ENCODE data around the gene VAX1. TPM values are rescaled to one million over a fixed set of nuclear protein-coding genes. Genes with fewer than 3 reads are reported as not detected.

The VAX1 gene
- total RNA-seq, 1 experiment from 2014 or later: not detected

DNA sequence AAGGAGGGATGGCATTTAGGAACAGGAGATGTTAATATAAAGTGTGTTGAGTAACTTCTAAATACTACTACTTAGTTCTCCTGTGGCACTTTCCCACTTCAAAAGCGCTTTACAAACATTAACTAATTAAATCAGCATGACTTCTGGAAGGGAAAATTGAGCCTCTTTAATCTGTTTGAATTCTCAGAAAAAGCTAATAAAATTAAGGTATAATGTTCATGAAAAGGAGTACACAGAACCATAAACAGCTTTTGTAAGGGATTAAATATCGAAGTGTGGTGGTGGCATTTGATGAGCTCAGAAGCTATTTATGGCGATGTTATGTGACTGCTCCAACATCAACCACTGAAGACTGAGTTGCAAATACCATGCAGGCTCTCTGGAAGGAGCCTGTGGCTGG is 10.2 kb upstream of the VAX1 start:
- H3K9me2 ChIP-seq (ENCODE audit: insufficient read depth): no peaks in the 10 kb centered on the region
- H3K4me2 ChIP-seq (ENCODE audit: low read length): no peak overlapping the region
- TF ChIP-seq TCF7L2 (IDR thresholded peaks at IDR 0.05; ENCODE audit: borderline replicate concordance, extremely low read depth, insufficient read depth, insufficient read length): no peak
- no peak for TF ChIP-seq EZH2 (IDR thresholded peaks at IDR 0.05)
- TF ChIP-seq POLR2AphosphoS5 (IDR thresholded peaks at IDR 0.05; ENCODE audit: low read depth, low read length): no peak
- TF ChIP-seq CBX3 (IDR thresholded peaks at IDR 0.05; ENCODE audit: low read depth): no peak
- no peak for TF ChIP-seq ZFX (IDR thresholded peaks at IDR 0.05)
- no peak for TF ChIP-seq RAD21 (IDR thresholded peaks at IDR 0.05; ENCODE audit: low read depth)
- TF ChIP-seq, protein P1, sequence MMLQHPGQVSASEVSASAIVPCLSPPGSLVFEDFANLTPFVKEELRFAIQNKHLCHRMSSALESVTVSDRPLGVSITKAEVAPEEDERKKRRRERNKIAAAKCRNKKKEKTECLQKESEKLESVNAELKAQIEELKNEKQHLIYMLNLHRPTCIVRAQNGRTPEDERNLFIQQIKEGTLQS (IDR thresholded peaks at IDR 0.05): no peak
- TF ChIP-seq SIN3A (IDR thresholded peaks at IDR 0.05; ENCODE audit: low read depth): no peak
- CTCF ChIA-PET: no interaction called here
- RAD21 ChIA-PET (ENCODE audit: low non-redundant PET in 1 of 2, low total read pairs in 2 of 2, uncharacterized antibody in 2 of 2, unreplicated experiment in 2 of 2): no interaction called here
- POLR2A ChIA-PET: no interaction called here
- no peaks in the 10 kb centered on the region for H3K36me3 ChIP-seq (ENCODE audit: control insufficient read depth in 1 of 2, insufficient read depth in 2 of 2, low read length in 2 of 2)
- intact Hi-C loops (cut with micrococcal nuclease): no loop called here
- H3K9me3 ChIP-seq (ENCODE audit: control insufficient read depth in 1 of 2, insufficient read depth in 1 of 2, low read depth in 1 of 2, low read length in 2 of 2): no peaks in the 10 kb centered on the region
- H3K4me1 ChIP-seq (ENCODE audit: control insufficient read depth in 1 of 2, insufficient read depth in 2 of 2, low read length in 2 of 2): no peaks in the 10 kb centered on the region
- no peak overlapping the region for H3K9ac ChIP-seq (ENCODE audit: low read length)
- peaks cover 44% of the 10 kb centered on the region for H3K27me3 ChIP-seq (ENCODE audit: insufficient read depth, low read length)
- no peaks in the 10 kb centered on the region for H4K20me1 ChIP-seq (ENCODE audit: insufficient read depth)
- no peak overlapping the region for H2AFZ ChIP-seq (ENCODE audit: low read depth, low read length, poor library complexity, severe bottlenecking)
- no peak overlapping the region for H3K4me3 ChIP-seq (replicated peaks in 1 of 2; ENCODE audit: low read depth in 1 of 2, low read length in 2 of 2)
- DNase-seq (ENCODE audit: low read depth, low spot score) (no peak), ATAC-seq (no peak)
- no TSS peak for BruUV-seq (replicated peaks)
- H3K27ac ChIP-seq (ENCODE audit: low read depth, low read length): no peak overlapping the region
- H3K79me2 ChIP-seq (ENCODE audit: insufficient read depth, low read length): no peaks in the 10 kb centered on the region

DNA sequence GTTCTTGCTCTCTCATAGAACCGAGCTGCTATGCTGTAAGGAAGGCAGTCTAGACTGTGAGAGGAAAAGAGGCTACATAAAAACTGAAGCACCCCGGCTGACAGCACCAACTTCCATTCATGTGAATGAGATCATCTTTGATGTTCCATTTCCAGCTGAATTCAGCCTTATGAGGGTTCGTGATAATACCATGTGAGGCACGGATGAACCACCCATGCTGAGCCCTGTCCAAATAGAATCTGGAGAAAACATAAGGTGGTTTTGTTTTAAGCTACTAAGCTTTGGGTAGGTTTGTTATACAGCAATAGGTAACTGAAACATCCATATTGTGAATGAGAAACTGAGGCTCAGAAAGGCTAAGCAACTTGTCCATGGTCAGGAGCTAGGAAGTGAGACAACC is 6.9 kb upstream of the VAX1 start:
- ChIA-PET CTCF (interaction anchor here (0.6 to 1.1 kb wide), 3 partner anchors 23 to 30 kb away, joined by 3 to 4 read pairs (median 4); no protein-coding TSS in a partner anchor), RAD21 (ENCODE audit: low non-redundant PET in 1 of 2, low total read pairs in 2 of 2, uncharacterized antibody in 2 of 2, unreplicated experiment in 2 of 2) (no interaction called here), POLR2A (no interaction called here)
- no TSS peak for BruUV-seq (replicated peaks)
- Histone ChIP-seq H3K4me3 (replicated peaks in 1 of 2; ENCODE audit: low read depth in 1 of 2, low read length in 2 of 2) (no peak overlapping the region), H3K4me2 (ENCODE audit: low read length) (no peak overlapping the region), H3K36me3 (ENCODE audit: control insufficient read depth in 1 of 2, insufficient read depth in 2 of 2, low read length in 2 of 2) (no peaks in the 10 kb centered on the region), H3K79me2 (ENCODE audit: insufficient read depth, low read length) (no peaks in the 10 kb centered on the region), H3K4me1 (ENCODE audit: control insufficient read depth in 1 of 2, insufficient read depth in 2 of 2, low read length in 2 of 2) (no peaks in the 10 kb centered on the region), H3K9ac (ENCODE audit: low read length) (no peak overlapping the region), H3K27me3 (ENCODE audit: insufficient read depth, low read length) (peaks cover 56% of the 10 kb centered on the region), H4K20me1 (ENCODE audit: insufficient read depth) (no peaks in the 10 kb centered on the region), H3K9me3 (ENCODE audit: control insufficient read depth in 1 of 2, insufficient read depth in 1 of 2, low read depth in 1 of 2, low read length in 2 of 2) (no peaks in the 10 kb centered on the region), H3K9me2 (ENCODE audit: insufficient read depth) (no peaks in the 10 kb centered on the region), H3K27ac (ENCODE audit: low read depth, low read length) (no peak overlapping the region), H2AFZ (ENCODE audit: low read depth, low read length, poor library complexity, severe bottlenecking) (no peak overlapping the region)
- DNase-seq (ENCODE audit: low read depth, low spot score) (no peak), ATAC-seq (no peak)
- intact Hi-C loops (cut with micrococcal nuclease): no loop called here
- TF ChIP-seq, protein P2, sequence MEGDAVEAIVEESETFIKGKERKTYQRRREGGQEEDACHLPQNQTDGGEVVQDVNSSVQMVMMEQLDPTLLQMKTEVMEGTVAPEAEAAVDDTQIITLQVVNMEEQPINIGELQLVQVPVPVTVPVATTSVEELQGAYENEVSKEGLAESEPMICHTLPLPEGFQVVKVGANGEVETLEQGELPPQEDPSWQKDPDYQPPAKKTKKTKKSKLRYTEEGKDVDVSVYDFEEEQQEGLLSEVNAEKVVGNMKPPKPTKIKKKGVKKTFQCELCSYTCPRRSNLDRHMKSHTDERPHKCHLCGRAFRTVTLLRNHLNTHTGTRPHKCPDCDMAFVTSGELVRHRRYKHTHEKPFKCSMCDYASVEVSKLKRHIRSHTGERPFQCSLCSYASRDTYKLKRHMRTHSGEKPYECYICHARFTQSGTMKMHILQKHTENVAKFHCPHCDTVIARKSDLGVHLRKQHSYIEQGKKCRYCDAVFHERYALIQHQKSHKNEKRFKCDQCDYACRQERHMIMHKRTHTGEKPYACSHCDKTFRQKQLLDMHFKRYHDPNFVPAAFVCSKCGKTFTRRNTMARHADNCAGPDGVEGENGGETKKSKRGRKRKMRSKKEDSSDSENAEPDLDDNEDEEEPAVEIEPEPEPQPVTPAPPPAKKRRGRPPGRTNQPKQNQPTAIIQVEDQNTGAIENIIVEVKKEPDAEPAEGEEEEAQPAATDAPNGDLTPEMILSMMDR (IDR thresholded peaks at IDR 0.05 in 2 of 3, conservative IDR thresholded peaks at IDR 0.05 in 1 of 3; ENCODE audit: borderline replicate concordance in 1 of 3, insufficient read depth in 1 of 3, low read depth in 2 of 3, low read length in 2 of 3): no peak
- TF ChIP-seq YY1 (IDR thresholded peaks at IDR 0.05; ENCODE audit: extremely low read depth, insufficient replicate concordance, low read depth, low read length): no peak
- no peak for TF ChIP-seq POLR2A (IDR thresholded peaks at IDR 0.05; ENCODE audit: borderline replicate concordance, extremely low read depth, insufficient read depth, insufficient read length)
- no peak for TF ChIP-seq RAD21 (IDR thresholded peaks at IDR 0.05; ENCODE audit: low read depth)
- TF ChIP-seq EGR1 (IDR thresholded peaks at IDR 0.05; ENCODE audit: low read depth): no peak
- TF ChIP-seq, protein P3, sequence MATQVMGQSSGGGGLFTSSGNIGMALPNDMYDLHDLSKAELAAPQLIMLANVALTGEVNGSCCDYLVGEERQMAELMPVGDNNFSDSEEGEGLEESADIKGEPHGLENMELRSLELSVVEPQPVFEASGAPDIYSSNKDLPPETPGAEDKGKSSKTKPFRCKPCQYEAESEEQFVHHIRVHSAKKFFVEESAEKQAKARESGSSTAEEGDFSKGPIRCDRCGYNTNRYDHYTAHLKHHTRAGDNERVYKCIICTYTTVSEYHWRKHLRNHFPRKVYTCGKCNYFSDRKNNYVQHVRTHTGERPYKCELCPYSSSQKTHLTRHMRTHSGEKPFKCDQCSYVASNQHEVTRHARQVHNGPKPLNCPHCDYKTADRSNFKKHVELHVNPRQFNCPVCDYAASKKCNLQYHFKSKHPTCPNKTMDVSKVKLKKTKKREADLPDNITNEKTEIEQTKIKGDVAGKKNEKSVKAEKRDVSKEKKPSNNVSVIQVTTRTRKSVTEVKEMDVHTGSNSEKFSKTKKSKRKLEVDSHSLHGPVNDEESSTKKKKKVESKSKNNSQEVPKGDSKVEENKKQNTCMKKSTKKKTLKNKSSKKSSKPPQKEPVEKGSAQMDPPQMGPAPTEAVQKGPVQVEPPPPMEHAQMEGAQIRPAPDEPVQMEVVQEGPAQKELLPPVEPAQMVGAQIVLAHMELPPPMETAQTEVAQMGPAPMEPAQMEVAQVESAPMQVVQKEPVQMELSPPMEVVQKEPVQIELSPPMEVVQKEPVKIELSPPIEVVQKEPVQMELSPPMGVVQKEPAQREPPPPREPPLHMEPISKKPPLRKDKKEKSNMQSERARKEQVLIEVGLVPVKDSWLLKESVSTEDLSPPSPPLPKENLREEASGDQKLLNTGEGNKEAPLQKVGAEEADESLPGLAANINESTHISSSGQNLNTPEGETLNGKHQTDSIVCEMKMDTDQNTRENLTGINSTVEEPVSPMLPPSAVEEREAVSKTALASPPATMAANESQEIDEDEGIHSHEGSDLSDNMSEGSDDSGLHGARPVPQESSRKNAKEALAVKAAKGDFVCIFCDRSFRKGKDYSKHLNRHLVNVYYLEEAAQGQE (IDR thresholded peaks at IDR 0.05; ENCODE audit: low read depth): no peak
- no peak for TF ChIP-seq POLR2AphosphoS5 (IDR thresholded peaks at IDR 0.05; ENCODE audit: low read depth, low read length)
- no peak for TF ChIP-seq SRF (IDR thresholded peaks at IDR 0.05; ENCODE audit: low read depth)
- no peak for TF ChIP-seq ZNF274 (IDR thresholded peaks at IDR 0.05; ENCODE audit: low read depth, low read length)
- no peak for TF ChIP-seq TCF7L2 (IDR thresholded peaks at IDR 0.05; ENCODE audit: borderline replicate concordance, extremely low read depth, insufficient read depth, insufficient read length)
- no peak for TF ChIP-seq ELF1 (IDR thresholded peaks at IDR 0.05; ENCODE audit: borderline replicate concordance, low read depth)
- no peak for TF ChIP-seq CBX3 (IDR thresholded peaks at IDR 0.05; ENCODE audit: low read depth)
- no peak for TF ChIP-seq ZFX (IDR thresholded peaks at IDR 0.05)

All from HCT116 (cell line).